ENCODE measurements around the gene RAB10.
"Not testable (repeated sequence)": the region's sequence is repeated elsewhere in the genome, so short reads cannot be mapped to it uniquely, and the experiment has no call there.

The RAB10 gene

DNA sequence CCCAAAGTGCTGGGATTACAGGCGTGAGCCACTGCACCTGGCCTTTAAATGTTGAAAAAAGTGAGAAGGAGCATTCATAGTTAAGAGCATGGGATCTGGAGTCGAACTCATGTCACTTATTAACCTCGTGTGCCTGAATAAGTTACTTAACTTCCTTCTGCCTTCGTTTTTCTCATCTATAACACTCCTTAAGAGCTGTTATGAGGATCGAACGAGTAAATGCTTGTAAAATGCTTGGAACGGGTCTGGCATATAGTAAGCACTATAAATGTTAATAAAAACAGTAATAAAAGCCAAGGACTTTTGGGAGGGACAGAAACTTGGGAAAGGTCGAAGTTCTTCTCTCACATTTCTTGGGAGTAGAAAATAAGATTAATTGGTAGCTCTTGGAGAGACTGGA lies 40.8 kb downstream of the RAB10 start:
- TF ChIP-seq, protein P1, sequence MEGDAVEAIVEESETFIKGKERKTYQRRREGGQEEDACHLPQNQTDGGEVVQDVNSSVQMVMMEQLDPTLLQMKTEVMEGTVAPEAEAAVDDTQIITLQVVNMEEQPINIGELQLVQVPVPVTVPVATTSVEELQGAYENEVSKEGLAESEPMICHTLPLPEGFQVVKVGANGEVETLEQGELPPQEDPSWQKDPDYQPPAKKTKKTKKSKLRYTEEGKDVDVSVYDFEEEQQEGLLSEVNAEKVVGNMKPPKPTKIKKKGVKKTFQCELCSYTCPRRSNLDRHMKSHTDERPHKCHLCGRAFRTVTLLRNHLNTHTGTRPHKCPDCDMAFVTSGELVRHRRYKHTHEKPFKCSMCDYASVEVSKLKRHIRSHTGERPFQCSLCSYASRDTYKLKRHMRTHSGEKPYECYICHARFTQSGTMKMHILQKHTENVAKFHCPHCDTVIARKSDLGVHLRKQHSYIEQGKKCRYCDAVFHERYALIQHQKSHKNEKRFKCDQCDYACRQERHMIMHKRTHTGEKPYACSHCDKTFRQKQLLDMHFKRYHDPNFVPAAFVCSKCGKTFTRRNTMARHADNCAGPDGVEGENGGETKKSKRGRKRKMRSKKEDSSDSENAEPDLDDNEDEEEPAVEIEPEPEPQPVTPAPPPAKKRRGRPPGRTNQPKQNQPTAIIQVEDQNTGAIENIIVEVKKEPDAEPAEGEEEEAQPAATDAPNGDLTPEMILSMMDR (IDR thresholded peaks at IDR 0.05; ENCODE audit: insufficient read depth, low read length, poor library complexity, severe bottlenecking), result no peak
- H3K27me3 ChIP-seq (replicated peaks; ENCODE audit: control insufficient read depth, insufficient read depth, low read length), result no peaks in the 10 kb centered on the region
- no peak for DNase-seq (ENCODE audit: extremely low read depth, insufficient read length)
- H3K4me3 ChIP-seq (replicated peaks; ENCODE audit: low read depth, low read length), result no peak overlapping the region
- H3K36me3 ChIP-seq (ENCODE audit: control insufficient read depth, insufficient read depth, low read length), result no peaks in the 10 kb centered on the region; the same call in 1 of the 2 replicates

DNA sequence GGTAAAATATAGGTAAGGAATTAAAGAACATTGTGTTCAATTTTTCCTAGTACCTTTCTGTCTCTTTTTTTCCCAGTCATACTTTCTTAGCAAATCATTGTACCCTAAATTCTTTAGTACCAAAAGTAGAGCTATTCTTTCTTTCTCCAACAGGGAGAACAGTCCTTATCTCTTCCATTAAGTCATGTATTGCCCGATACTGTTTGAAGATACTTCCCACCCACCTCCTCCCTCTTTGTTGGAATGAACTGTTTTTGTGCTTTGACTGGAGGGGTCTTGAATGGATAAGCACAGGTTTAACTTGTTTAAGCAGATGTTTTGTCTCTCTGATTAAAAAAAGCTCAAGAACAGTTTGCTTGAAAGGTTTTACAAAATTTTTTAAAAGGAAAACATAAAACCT lies 41.3 kb downstream of the RAB10 start:
- Histone ChIP-seq H3K4me3 (replicated peaks; ENCODE audit: low read depth, low read length) (no peak overlapping the region), H3K27me3 (replicated peaks; ENCODE audit: control insufficient read depth, insufficient read depth, low read length) (no peaks in the 10 kb centered on the region), H3K36me3 (ENCODE audit: control insufficient read depth, insufficient read depth, low read length) (no peaks in the 10 kb centered on the region; the same call in 1 of the 2 replicates)
- no peak for DNase-seq (ENCODE audit: extremely low read depth, insufficient read length)
- TF ChIP-seq, protein P1 (IDR thresholded peaks at IDR 0.05; ENCODE audit: insufficient read depth, low read length, poor library complexity, severe bottlenecking), result no peak

DNA sequence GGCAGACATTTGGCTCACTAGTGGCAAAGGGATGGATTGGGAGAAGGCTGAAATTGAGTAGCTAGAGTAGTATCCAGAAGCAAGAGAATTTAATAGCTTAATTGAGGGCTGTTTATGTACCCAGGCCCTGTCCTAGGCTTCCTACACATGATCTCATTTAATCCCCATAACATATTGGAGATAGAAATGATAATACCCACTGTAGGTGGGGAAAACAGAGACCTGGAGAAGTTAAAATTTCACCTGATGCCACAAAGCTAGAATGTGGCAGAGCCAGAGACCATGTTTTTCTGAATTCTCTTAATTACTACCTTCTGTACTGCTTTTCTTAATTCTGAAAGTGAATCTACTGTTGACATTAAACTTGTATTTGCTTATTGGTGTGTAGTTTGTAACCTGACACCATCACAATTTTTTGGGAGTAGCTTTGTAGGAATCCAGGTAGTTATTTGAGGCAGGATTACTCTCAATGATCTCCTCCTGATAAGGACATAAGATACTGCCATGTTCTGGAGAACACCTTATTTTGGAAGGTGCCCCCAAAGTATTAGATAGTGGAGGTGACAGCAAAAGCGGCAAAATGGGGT lies 42.2 kb downstream of the RAB10 start:
- Histone ChIP-seq H3K4me3 (replicated peaks; ENCODE audit: low read depth, low read length) (no peak overlapping the region), H3K27me3 (replicated peaks; ENCODE audit: control insufficient read depth, insufficient read depth, low read length) (no peaks in the 10 kb centered on the region), H3K36me3 (ENCODE audit: control insufficient read depth, insufficient read depth, low read length) (no peaks in the 10 kb centered on the region; the same call in 1 of the 2 replicates)
- DNase-seq (ENCODE audit: extremely low read depth, insufficient read length), result no peak
- TF ChIP-seq, protein P1 (IDR thresholded peaks at IDR 0.05; ENCODE audit: insufficient read depth, low read length, poor library complexity, severe bottlenecking), result no peak

DNA sequence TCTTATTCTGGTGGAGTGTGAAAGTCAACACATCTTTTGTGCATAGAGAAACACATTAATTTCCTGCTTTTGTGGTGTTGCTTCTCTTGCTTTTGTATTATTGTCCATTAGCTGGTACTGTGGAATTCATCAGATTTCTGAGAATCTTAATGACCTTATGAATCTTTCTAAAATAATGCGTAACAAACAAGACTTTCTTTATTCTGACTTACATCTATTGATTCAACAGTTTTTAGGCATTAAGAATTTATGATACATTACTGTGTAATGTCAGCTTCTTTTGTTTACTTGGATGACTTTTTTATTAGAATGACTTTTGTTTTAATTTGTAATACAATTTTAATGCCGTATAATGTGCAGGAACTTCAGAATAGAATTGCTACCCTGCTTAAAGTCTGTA lies 43.4 kb downstream of the RAB10 start:
- no peaks in the 10 kb centered on the region; the same call in 1 of the 2 replicates for H3K36me3 ChIP-seq (ENCODE audit: control insufficient read depth, insufficient read depth, low read length)
- H3K4me3 ChIP-seq (replicated peaks; ENCODE audit: low read depth, low read length), result no peak overlapping the region
- no peaks in the 10 kb centered on the region for H3K27me3 ChIP-seq (replicated peaks; ENCODE audit: control insufficient read depth, insufficient read depth, low read length)
- TF ChIP-seq, protein P1 (IDR thresholded peaks at IDR 0.05; ENCODE audit: insufficient read depth, low read length, poor library complexity, severe bottlenecking), result no peak
- DNase-seq (ENCODE audit: extremely low read depth, insufficient read length), result no peak

DNA sequence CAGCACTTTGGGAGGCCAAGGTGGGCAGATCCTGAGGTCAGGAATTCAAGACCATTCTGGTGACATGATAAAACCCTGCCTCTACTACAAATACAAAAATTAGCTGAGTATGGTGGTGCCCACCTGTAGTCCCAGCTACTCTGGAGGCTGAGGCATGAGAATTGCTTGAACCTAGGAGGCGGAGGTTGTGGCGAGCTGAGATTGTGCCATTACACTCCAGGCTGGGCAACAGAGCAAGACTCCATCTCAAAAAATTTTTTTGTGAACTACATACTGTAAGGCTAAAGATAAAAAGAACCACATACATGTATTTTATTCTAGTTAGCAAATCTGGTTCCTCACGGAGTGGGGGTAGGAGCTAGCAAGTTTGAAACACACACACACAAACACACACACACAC lies 45.1 kb downstream of the RAB10 start:
- TF ChIP-seq, protein P1 (IDR thresholded peaks at IDR 0.05; ENCODE audit: insufficient read depth, low read length, poor library complexity, severe bottlenecking), result no peak
- DNase-seq (ENCODE audit: extremely low read depth, insufficient read length), result no peak
- Histone ChIP-seq H3K4me3 (replicated peaks; ENCODE audit: low read depth, low read length) (no peak overlapping the region), H3K27me3 (replicated peaks; ENCODE audit: control insufficient read depth, insufficient read depth, low read length) (no peaks in the 10 kb centered on the region), H3K36me3 (ENCODE audit: control insufficient read depth, insufficient read depth, low read length) (no peaks in the 10 kb centered on the region; the same call in 1 of the 2 replicates)

DNA sequence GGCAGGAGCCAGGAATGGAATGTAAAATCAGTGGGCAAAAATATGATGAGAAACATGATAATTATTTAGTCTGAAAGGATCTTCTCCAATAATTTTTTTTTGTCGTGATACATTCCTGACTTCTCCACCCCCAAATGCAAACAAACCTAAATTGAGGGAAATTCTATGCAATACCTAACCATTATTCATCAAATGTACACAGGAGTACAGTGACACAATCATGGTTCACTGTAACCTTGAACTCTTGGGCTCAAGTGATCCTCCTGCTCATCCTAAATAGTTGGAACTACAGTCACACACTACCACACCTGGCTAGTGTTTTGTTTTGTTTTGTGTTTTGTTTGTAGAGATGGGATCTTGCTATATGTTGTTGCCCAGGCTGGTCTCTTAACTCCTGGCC lies 46.5 kb downstream of the RAB10 start:
- no peak overlapping the region for H3K4me3 ChIP-seq (replicated peaks; ENCODE audit: low read depth, low read length)
- DNase-seq (ENCODE audit: extremely low read depth, insufficient read length), result no peak
- no peaks in the 10 kb centered on the region; the same call in 1 of the 2 replicates for H3K36me3 ChIP-seq (ENCODE audit: control insufficient read depth, insufficient read depth, low read length)
- no peaks in the 10 kb centered on the region for H3K27me3 ChIP-seq (replicated peaks; ENCODE audit: control insufficient read depth, insufficient read depth, low read length)
- TF ChIP-seq, protein P1 (IDR thresholded peaks at IDR 0.05; ENCODE audit: insufficient read depth, low read length, poor library complexity, severe bottlenecking), result no peak

DNA sequence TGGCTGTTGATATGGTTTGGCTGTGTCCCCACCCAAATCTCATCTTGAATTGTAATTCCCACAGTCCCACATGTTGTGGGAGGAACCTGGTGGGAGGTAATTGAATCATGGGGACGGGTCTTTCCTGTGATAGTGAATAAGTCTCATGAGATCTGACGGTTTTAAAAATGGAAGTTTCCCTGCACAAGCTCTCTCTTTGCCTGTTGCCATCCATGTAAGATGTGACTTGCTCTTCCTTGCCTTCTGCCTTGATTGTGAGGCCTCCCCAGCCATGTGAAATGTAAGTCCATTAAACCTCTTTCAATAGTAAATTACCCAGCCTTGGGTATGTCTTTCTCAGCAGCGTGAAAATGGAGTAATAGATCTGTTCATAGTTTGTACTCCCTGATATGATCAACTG lies 47.0 kb downstream of the RAB10 start:
- H3K4me3 ChIP-seq (replicated peaks; ENCODE audit: low read depth, low read length); H3K27me3 ChIP-seq (replicated peaks; ENCODE audit: control insufficient read depth, insufficient read depth, low read length); H3K36me3 ChIP-seq (ENCODE audit: control insufficient read depth, insufficient read depth, low read length); DNase-seq (ENCODE audit: extremely low read depth, insufficient read length): not testable (repeated sequence)
